ENCODE measurements around the gene C2CD4B.

GRCh38 chr15:62153228-62153627 lies 11.9 kb downstream of the C2CD4B start:
- TF ChIP-seq CTCF (CRISPR knock-in tag; IDR thresholded peaks at IDR 0.05) (no peak), ZNF792 (CRISPR knock-in tag; IDR thresholded peaks at IDR 0.05) (no peak), ZNF335 (CRISPR knock-in tag; IDR thresholded peaks at IDR 0.05) (no peak), ZSCAN12 (CRISPR knock-in tag; IDR thresholded peaks at IDR 0.05) (no peak), SIN3A (IDR thresholded peaks at IDR 0.05; ENCODE audit: borderline replicate concordance, low read depth, low read length) (no peak), ZNF280B (CRISPR knock-in tag; IDR thresholded peaks at IDR 0.05; ENCODE audit: borderline replicate concordance) (no peak), EP300 (IDR thresholded peaks at IDR 0.05; ENCODE audit: low read depth in 2 of 2, low read length in 2 of 2) (no peak), EP300 (CRISPR knock-in tag; IDR thresholded peaks at IDR 0.05; ENCODE audit: borderline replicate concordance) (no peak), RAD21 (CRISPR knock-in tag; IDR thresholded peaks at IDR 0.05) (no peak), ZNF3 (CRISPR knock-in tag; IDR thresholded peaks at IDR 0.05) (no peak), ZNF101 (CRISPR knock-in tag; IDR thresholded peaks at IDR 0.05; ENCODE audit: borderline replicate concordance, low read depth) (no peak), ZBTB26 (CRISPR knock-in tag; IDR thresholded peaks at IDR 0.05; ENCODE audit: borderline replicate concordance) (no peak), HDAC2 (CRISPR knock-in tag; IDR thresholded peaks at IDR 0.05) (no peak), STAT5B (CRISPR knock-in tag; IDR thresholded peaks at IDR 0.05) (no peak), ZNF652 (CRISPR knock-in tag; IDR thresholded peaks at IDR 0.05; ENCODE audit: borderline replicate concordance, low read depth) (no peak)
